IMR-90 (cell line): Measurements from ENCODE around the gene NAA11. TPM values are rescaled to one million over a fixed set of nuclear protein-coding genes. Genes with fewer than 3 reads are reported as not detected.

Experiments
- ATAC-seq: fragments of 200-7000 bp; cut with Tn5 transposase; 2 replicates; pipeline ENCODE4 v1.9.1; 2020; ENCODE audit warnings: low read depth, mild to moderate bottlenecking, moderate library complexity
- BruUV-seq: library from RNA; stranded (reverse); fragments of 400-500 nt; replicated peaks from 2 replicates; lab custom pipeline; 2021; lab: Mats Ljungman, UMichigan
- CTCF ChIA-PET: fragments of 300-600 bp; formaldehyde crosslinking; extraction: SDS; loops from one replicate; lab custom pipeline; 2021; ENCODE audit warnings: antibody characterized with exemption; lab: Yijun Ruan, JAX
- POLR2A ChIA-PET: fragments of 300-600 bp; sonication (Branson Sonifier 250); formaldehyde crosslinking; loops from one replicate; lab custom pipeline; 2022; ENCODE audit warnings: antibody characterized with exemption; ENCODE audit not compliant: unreplicated experiment; lab: Charles Lee
- DNase-seq: peaks from one replicate; pipeline ENCODE4 v3.0.0; 2013
- H2AFZ ChIP-seq: replicated peaks from 2 replicates; pipeline ENCODE3; 2013; ENCODE audit warnings: low read length, mild to moderate bottlenecking; ENCODE audit not compliant: poor library complexity
- H2AK5ac ChIP-seq: 2 replicates; pipeline ENCODE4 v1.6.1; 2013; ENCODE audit warnings: low read depth, low read length, inconsistent platforms
- H2AK9ac ChIP-seq: replicated peaks from 2 replicates; pipeline ENCODE3; 2013; ENCODE audit warnings: mild to moderate bottlenecking, low read depth, low read length, moderate library complexity; ENCODE audit not compliant: poor library complexity
- H2BK120ac ChIP-seq: 2 replicates; pipeline ENCODE4 v1.6.1; 2013; ENCODE audit warnings: low read depth, low read length, inconsistent platforms
- H2BK15ac ChIP-seq: 3 replicates; pipeline ENCODE4 v1.6.1; 2013; ENCODE audit warnings: low read depth, low read length, inconsistent platforms
- H2BK20ac ChIP-seq: 2 replicates; pipeline ENCODE4 v1.6.1; 2013; ENCODE audit warnings: low read depth, mild to moderate bottlenecking, inconsistent platforms, low read length, moderate library complexity
- H2BK5ac ChIP-seq: 2 replicates; pipeline ENCODE4 v1.6.1; 2013; ENCODE audit warnings: mild to moderate bottlenecking, low read depth, low read length, inconsistent platforms; ENCODE audit not compliant: poor library complexity, severe bottlenecking
- H3K14ac ChIP-seq: replicated peaks from 2 replicates; pipeline ENCODE4 v1.6.1; 2013; ENCODE audit warnings: low read depth, low read length, inconsistent platforms
- H3K18ac ChIP-seq: 2 replicates; pipeline ENCODE4 v1.6.1; 2013; ENCODE audit warnings: low read depth, low read length, control low read depth
- H3K23ac ChIP-seq: 2 replicates; pipeline ENCODE4 v1.6.1; 2013; ENCODE audit warnings: low read depth, low read length, inconsistent platforms
- H3K27ac ChIP-seq: 2 replicates; pipeline ENCODE4 v1.5.1; 2013; ENCODE audit warnings: mild to moderate bottlenecking, control low read depth, low read length; ENCODE audit not compliant: insufficient read depth
- H3K27me3 ChIP-seq: 2 replicates; pipeline ENCODE4 v1.6.1; 2013; ENCODE audit warnings: low read length; ENCODE audit not compliant: control insufficient read depth, insufficient read depth
- H3K36me3 ChIP-seq: 2 replicates; pipeline ENCODE4 v1.6.1; 2013; ENCODE audit warnings: low read length, mixed read lengths; ENCODE audit not compliant: control insufficient read depth, insufficient read depth
- H3K4ac ChIP-seq: 2 replicates; pipeline ENCODE4 v1.6.1; 2013; ENCODE audit warnings: low read depth, low read length, inconsistent platforms
- H3K4me1 ChIP-seq: 2 replicates; pipeline ENCODE4 v1.6.1; 2013; ENCODE audit warnings: low read length, mixed read lengths; ENCODE audit not compliant: control insufficient read depth, insufficient read depth
- H3K4me2 ChIP-seq: 2 replicates; pipeline ENCODE4 v1.6.1; 2013; ENCODE audit warnings: low read depth, mild to moderate bottlenecking, control low read depth, low read length, moderate library complexity
- H3K4me3 ChIP-seq: 2 replicates; pipeline ENCODE4 v1.5.1; 2013; ENCODE audit warnings: low read depth, mild to moderate bottlenecking, control low read depth, low read length, moderate library complexity; ENCODE audit not compliant: insufficient read depth
- H3K56ac ChIP-seq: 2 replicates; pipeline ENCODE4 v1.6.1; 2013; ENCODE audit warnings: low read length, inconsistent platforms; ENCODE audit not compliant: insufficient read depth; ENCODE audit errors: extremely low read depth
- H3K79me1 ChIP-seq, 2 experiments: 2 replicates each; pipeline ENCODE4 v1.6.1; 2013; ENCODE audit warnings: low read length in 2 of 2, inconsistent platforms in 1 of 2, low read depth in 1 of 2
- H3K9ac ChIP-seq: 2 replicates; pipeline ENCODE4 v1.6.1; 2013; ENCODE audit warnings: low read depth, low read length, control low read depth
- H3K9me1 ChIP-seq: 2 replicates; pipeline ENCODE4 v1.6.1; 2013; ENCODE audit warnings: low read length, inconsistent platforms; ENCODE audit not compliant: insufficient read depth
- H3K9me3 ChIP-seq: 2 replicates; pipeline ENCODE4 v1.6.1; 2013; ENCODE audit warnings: low read length; ENCODE audit not compliant: control insufficient read depth, insufficient read depth
- H4K20me1 ChIP-seq: 2 replicates; pipeline ENCODE4 v1.6.1; 2013; ENCODE audit warnings: low read length, inconsistent platforms; ENCODE audit not compliant: insufficient read depth
- H4K5ac ChIP-seq: 2 replicates; pipeline ENCODE4 v1.6.1; 2013; ENCODE audit warnings: mild to moderate bottlenecking, low read depth, low read length, control low read depth
- H4K8ac ChIP-seq, 2 experiments: 2 replicates each; pipeline ENCODE4 v1.6.1; 2013; ENCODE audit warnings: low read depth in 2 of 2, low read length in 2 of 2, control low read depth in 1 of 2, inconsistent platforms in 1 of 2
- H4K91ac ChIP-seq: 2 replicates; pipeline ENCODE4 v1.6.1; 2013; ENCODE audit warnings: low read depth, low read length, inconsistent platforms; ENCODE audit not compliant: insufficient read depth
- FOS ChIP-seq: fragments of 150-350 bp; IDR thresholded peaks from 2 replicates; pipeline ENCODE4 v1.6.1; 2016; ENCODE audit warnings: low read depth, low read length
- MAFK ChIP-seq: IDR thresholded peaks from 2 replicates; pipeline ENCODE4 v1.6.1; 2012; ENCODE audit warnings: low read depth, low read length, improper control_type of control experiment
- RAD21 ChIP-seq: IDR thresholded peaks from 2 replicates; pipeline ENCODE4 v1.6.1; 2012; ENCODE audit warnings: low read length, improper control_type of control experiment
- SMC3 ChIP-seq: fragments of 150-350 bp; IDR thresholded peaks from 2 replicates; pipeline ENCODE4 v1.6.1; 2016; ENCODE audit warnings: low read depth, mild to moderate bottlenecking, antibody characterized with exemption, low read length, moderate library complexity
- WGBS, 2 experiments: methylation state at CpG; one replicate each; pipeline versions ENCODE4 v1.1.5 to v1.1.7; 2013; ENCODE audit warnings: missing lambda C conversion rate in 2 of 2; ENCODE audit not compliant: insufficient read length in 1 of 2; ENCODE audit errors: extremely low coverage in 2 of 2; 5-methylcytosine and 5-hydroxymethylcytosine counted together
- dilution Hi-C: fragments of 300-500 bp; cut with HindIII; formaldehyde crosslinking; loops from one replicate; pipeline ENCODE4 v1.14.3; 2018; ENCODE audit warnings: low sequenced_read_pairs; ENCODE audit not compliant: unreplicated experiment
- in situ Hi-C: fragments of 300-500 bp; cut with MboI; formaldehyde crosslinking; loops from 3 replicates; pipeline ENCODE4 v1.14.3; 2019; ENCODE audit warnings: low sequenced_read_pairs, inconsistent platforms, mixed read lengths
- intact Hi-C: fragments of 100-400 bp; cut with micrococcal nuclease; formaldehyde crosslinking; loops from 2 replicates; pipeline ENCODE4 v1.10.0; 2022
- polyA plus RNA-seq, 3 experiments: library from polyadenylated mRNA; depleted of rRNA; stranded (reverse); fragments of >200 nt; gene quantifications; 2 replicates each; pipeline ENCODE4 v1.2.3, GENCODE V29; 2012; ENCODE audit warnings: low replicate concordance in 1 of 3
- total RNA-seq: library from RNA; depleted of rRNA; stranded (reverse); fragments of >200 nt; gene quantifications from 2 replicates; pipeline ENCODE4 v1.2.3, GENCODE V29; 2012

Gene NAA11
- total and polyA plus RNA-seq, 2 of the 4 experiments (the other 2 are of a cell fraction): not detected

GRCh38 chr4:79364061-79364460 lies 38.2 kb upstream of the NAA11 start:
- H3K18ac ChIP-seq: no peak overlapping the region
- no peaks in the 10 kb centered on the region for H3K27me3 ChIP-seq
- no peak overlapping the region for H3K4ac ChIP-seq
- dilution Hi-C loops (no loop called here), intact Hi-C loops (no loop called here), in situ Hi-C loops (no loop called here)
- no peak for DNase-seq
- no peak for ATAC-seq
- H2BK15ac ChIP-seq: no peak overlapping the region
- H2BK20ac ChIP-seq: no peak overlapping the region
- H3K9me3 ChIP-seq: no peaks in the 10 kb centered on the region
- no peaks in the 10 kb centered on the region for H3K4me1 ChIP-seq
- no peak overlapping the region for H3K27ac ChIP-seq
- H2BK5ac ChIP-seq: no peak overlapping the region
- no peak overlapping the region for H4K91ac ChIP-seq
- H3K4me2 ChIP-seq: no peak overlapping the region
- H3K9me1 ChIP-seq: no peaks in the 10 kb centered on the region
- H2AK5ac ChIP-seq: no peak overlapping the region
- no peaks in the 10 kb centered on the region for H3K79me1 ChIP-seq
- H2AK9ac ChIP-seq: no peak overlapping the region
- H4K5ac ChIP-seq: no peak overlapping the region
- ChIA-PET POLR2A (no interaction called here), CTCF (no interaction called here)
- no peak overlapping the region for H3K23ac ChIP-seq
- WGBS, 2 experiments: no CpG with 5 or more reads among the region's 6 CpGs
- no peak overlapping the region for H3K14ac ChIP-seq
- no peak overlapping the region for H2AFZ ChIP-seq
- H3K4me3 ChIP-seq: no peak overlapping the region
- TF ChIP-seq SMC3: no peak
- TF ChIP-seq FOS: no peak
- TF ChIP-seq MAFK: no peak
- no peak for TF ChIP-seq RAD21
- H3K36me3 ChIP-seq: no peaks in the 10 kb centered on the region
- no peak overlapping the region for H3K9ac ChIP-seq
- no peak overlapping the region for H4K8ac ChIP-seq
- BruUV-seq: no TSS peak
- H2BK120ac ChIP-seq: no peak overlapping the region
- no peaks in the 10 kb centered on the region for H4K20me1 ChIP-seq
- no peak overlapping the region for H3K56ac ChIP-seq
